GM12878 (cell line): ENCODE measurements around the gene TMEM151A.

ENCODE experiments used
- CREM ChIP-seq: IDR thresholded peaks from 2 replicates; pipeline ENCODE4 v1.6.1; 2014; ENCODE audit warnings: antibody characterized with exemption, low read depth
- CTCF ChIP-seq, 3 experiments: IDR thresholded peaks in 2 of 3; conservative IDR thresholded peaks in 1 of 3; 2 replicates each; pipeline ENCODE4 v1.5.1; 2011; ENCODE audit warnings: low read depth in 3 of 3, low read length in 3 of 3, mild to moderate bottlenecking in 3 of 3, control low read depth in 2 of 3, moderate library complexity in 2 of 3, inconsistent platforms in 1 of 3, mixed read lengths in 1 of 3; ENCODE audit not compliant: control insufficient read depth in 2 of 3, insufficient read depth in 1 of 3; ENCODE audit errors: extremely low read depth in 1 of 3
- GABPA ChIP-seq: IDR thresholded peaks from 2 replicates; pipeline ENCODE4 v1.6.1; 2014; ENCODE audit warnings: antibody characterized with exemption, low read depth, mild to moderate bottlenecking, inconsistent platforms
- POLR2A ChIP-seq: IDR thresholded peaks from 2 replicates; pipeline ENCODE4 v1.6.1; 2011; ENCODE audit warnings: low read depth, mild to moderate bottlenecking, low read length
- RFX5 ChIP-seq: IDR thresholded peaks from 2 replicates; pipeline ENCODE4 v1.6.1; 2011; ENCODE audit warnings: low read depth, low read length, improper control_type of control experiment
- ZBTB33 ChIP-seq: fragments of 450-650 bp; IDR thresholded peaks from 2 replicates; pipeline ENCODE4 v1.6.1; 2017; ENCODE audit warnings: mild to moderate bottlenecking

GRCh38 chr11:66264383-66264782, 27.3 kb upstream of the TMEM151A start:
- TF ChIP-seq CTCF (IDR thresholded peaks at IDR 0.05 in 2 of 3, conservative IDR thresholded peaks at IDR 0.05 in 1 of 3; ENCODE audit: control insufficient read depth in 2 of 3, extremely low read depth in 1 of 3, insufficient read depth in 1 of 3, low read depth in 3 of 3, low read length in 3 of 3) (no peak), ZBTB33 (no peak), RFX5 (no peak), CREM (no peak), POLR2A (no peak), GABPA (no peak)
